NCI-H2196 (cell line): ENCODE data around the gene PARD3B.

Experiments
- DNase-seq: peaks from one replicate; lab custom pipeline; 2025; ENCODE audit not compliant: unreplicated experiment; lab: John Stamatoyannopoulos, UW

Gene PARD3B

DNA sequence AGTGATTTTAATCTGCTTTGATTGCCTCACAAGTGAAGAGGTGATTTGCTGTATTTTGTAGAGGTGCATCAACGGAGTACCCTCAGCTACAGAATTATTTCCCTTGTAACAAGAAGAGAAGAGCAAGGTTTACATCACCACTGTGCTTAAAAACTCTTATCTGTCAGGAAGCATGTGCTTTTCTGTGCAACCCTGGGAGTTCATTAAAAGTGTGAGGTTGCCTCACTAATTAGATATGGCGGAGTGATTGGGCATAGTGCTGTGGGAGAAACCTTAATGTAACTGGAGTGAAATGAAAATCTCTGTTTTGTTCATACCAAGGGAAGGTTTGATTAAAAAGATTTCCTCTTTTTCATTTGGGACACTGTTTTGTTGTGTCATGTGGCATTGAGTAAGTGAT lies 544.7 kb downstream of the PARD3B start:
- DNase-seq, result no peak

DNA sequence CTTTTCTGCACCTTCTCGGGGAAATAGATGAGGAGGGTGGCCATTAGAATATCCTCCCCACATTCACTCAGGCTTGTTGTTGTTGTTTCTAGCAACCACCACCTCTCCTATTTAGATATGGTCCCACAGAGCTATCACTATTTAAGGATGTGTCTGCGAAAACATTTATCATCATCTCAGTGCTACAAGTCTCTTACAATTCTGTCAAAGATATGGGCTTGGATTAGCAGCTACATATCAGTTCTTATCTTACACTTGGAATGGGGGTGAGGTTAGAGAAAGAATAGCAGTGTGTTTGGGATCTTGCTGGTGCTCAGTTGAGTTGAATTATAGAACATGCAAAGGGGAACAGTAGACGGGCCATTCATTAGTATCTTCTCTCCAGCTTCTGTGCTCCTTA lies 546.1 kb downstream of the PARD3B start:
- DNase-seq, result no peak

- no peak for DNase-seq
These were observed 548.8 kb downstream of the PARD3B start for GRCh38 chr2:205094031-205094430.

DNA sequence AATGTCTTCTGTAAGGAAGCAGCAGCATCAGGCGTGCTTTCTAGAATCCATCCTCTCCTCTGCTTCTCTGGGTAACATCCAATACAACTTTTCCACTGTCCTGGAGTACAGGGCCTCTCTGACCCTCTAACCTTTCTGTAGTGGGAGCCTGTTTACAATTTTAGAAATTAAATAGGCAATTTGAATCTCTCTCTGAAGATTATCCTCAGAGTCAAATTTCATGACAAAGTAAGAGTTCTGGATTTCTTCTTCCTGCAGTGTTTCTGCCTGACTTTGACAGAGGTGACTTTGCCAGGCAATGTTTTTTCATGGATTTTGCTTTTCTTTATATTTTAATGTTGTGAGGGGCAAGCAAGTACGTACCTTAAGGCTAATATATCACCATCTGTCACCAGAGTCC lies 558.4 kb downstream of the PARD3B start:
- DNase-seq, result no peak

GRCh38 chr2:205107810-205108209 lies 562.5 kb downstream of the PARD3B start:
- no peak for DNase-seq

DNA sequence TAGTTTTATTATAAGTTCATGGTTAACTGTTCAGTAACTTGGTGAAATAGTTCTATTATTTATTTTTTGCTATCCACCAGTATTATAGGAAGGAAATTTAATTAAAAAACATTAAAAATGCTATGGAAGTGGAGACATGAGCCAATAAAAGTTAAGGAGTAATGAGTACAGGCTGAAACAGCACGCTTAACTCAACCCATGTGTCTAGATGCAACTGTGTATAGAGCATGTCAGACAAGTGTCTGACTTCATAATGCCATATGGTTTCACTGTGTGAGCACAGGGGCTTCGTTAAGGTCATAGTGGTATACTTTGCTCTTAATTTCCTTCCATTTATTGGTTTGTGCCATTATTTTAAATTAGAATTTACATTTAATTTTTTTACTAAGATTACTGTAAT lies 570.2 kb downstream of the PARD3B start:
- no peak for DNase-seq

DNA sequence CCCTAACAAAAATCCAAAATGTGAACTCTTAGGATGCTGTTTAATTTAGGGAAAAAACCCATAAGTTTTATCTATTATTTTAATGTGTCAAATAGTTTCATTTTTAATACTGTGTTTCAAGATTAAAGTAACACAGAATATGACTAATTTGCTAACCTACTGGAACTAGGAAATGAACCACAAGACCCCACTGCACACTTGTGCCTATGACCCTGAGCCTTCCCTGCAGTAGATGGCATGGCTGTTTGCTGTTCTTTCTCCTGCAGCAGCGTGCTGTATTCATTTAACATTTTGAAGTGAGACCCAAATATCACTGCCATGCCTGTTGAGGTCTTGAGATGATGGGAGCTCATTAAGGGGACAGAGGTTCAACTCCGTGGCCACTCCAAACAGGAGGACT lies 571.9 kb downstream of the PARD3B start:
- no peak for DNase-seq

DNA sequence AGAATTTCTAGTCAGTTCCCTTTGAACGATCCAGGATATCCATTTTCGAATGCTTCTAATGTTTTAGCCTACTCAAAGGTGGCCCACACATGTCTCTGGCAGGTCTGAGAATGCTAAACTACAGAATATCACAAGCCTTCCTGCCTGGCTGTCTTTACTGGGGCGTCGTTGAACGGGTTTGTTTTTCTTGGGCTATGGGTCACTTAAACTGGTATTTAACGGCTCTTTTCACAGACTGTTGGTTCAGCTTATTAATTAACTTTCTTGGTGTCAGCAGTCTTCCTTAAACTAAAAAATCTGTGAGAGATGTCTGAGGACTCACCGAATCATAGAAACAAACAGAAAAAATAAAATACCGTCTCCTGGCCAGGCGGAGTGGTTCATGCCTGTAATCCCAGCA lies 573.9 kb downstream of the PARD3B start:
- no peak for DNase-seq

- DNase-seq, result no peak
These were observed 583.5 kb downstream of the PARD3B start for GRCh38 chr2:205128726-205129125.

GRCh38 chr2:205129531-205129930 lies 584.3 kb downstream of the PARD3B start:
- DNase-seq, result no peak

- no peak for DNase-seq
These were observed 585.0 kb downstream of the PARD3B start for GRCh38 chr2:205130111-205130829.

DNA sequence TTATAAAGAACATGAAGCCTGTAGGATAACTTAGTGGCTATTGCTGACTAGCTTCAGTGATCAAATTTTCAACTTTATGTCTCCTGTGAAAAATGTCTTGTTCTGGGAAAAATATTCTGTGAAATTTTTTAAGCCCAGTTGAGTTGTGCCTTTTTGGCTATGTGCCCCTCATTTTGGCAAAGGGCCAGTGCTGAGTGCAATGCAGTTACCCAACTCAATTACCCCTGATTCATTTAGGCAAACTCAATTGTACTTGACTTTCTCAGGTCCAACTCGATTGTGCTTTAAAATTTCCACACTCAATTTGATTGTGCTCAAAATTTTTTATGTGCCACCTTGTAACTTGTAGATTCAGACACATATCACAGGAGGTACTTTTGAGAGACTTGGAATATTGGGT lies 588.3 kb downstream of the PARD3B start:
- DNase-seq, result no peak

GRCh38 chr2:205138735-205139134 lies 593.5 kb downstream of the PARD3B start:
- DNase-seq, result no peak

DNA sequence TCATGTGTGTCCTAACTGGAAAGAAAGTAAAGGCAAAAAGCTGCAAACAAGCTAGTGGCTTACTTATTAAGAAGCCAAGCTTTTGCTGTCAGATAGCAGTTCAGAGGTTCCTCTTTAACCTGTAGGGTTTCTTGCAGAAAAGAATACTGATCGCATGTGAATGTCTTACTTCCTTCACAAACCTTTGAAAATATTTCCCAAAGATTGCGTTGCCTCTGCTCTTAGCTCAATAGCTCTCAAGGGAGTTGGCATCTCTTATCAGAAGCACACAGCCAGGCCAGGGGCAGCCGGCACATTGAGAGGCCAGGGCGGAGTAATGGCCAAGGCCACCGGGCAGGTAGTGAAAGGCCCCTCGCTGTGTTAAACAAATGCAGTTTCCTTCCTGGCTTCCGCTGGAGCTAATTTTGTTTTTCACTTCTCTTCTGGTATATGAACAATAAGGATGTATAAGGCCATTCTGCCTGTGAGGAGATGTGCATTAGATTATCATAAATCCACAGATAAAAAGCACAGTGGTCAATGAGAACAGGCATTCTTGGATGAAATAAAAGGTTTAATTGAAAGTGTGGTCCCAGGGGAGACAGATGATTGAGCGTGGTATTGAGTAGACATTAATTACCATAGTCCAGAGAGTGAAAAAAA lies 594.7 kb downstream of the PARD3B start:
- DNase-seq, result no peak

DNA sequence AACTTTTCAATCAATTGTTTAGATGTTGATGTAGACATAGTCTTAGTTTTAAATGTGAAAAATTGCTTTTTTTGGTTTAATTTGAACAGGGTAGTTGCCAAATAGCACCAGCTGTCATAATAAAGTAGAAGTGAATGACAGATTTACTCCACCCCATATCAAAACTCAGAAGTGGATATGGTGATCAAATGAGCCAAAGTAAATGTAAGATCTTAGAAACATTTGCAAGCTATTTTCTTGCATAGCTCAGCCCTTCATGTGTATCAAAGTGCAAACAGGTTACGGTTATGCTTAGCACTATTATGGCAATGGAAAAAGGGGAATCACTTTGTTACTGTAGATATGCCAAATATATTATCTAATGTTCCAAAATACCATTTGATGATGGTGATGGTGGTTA lies 596.1 kb downstream of the PARD3B start:
- no peak for DNase-seq

DNA sequence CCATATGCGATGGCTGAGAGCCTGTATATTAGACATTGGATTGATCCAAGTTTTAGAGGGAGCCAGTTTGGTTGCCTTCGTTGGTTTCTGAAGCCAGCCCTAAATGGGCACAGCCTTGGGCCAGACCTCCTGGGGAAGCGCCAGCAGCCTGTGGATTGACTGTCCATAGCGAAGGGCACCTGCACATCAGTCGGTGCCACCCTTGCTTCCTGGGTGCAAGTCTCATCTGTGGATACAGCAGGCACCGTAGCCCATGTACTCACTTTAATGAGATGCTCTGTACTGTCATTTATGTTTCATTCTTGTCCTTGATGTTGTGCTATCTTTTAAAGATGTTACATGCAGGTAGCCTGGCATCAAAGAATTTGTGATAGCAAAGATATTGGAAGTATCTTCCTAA lies 600.6 kb downstream of the PARD3B start:
- no peak for DNase-seq

GRCh38 chr2:205148755-205149154 lies 603.5 kb downstream of the PARD3B start:
- DNase-seq, result no peak

DNA sequence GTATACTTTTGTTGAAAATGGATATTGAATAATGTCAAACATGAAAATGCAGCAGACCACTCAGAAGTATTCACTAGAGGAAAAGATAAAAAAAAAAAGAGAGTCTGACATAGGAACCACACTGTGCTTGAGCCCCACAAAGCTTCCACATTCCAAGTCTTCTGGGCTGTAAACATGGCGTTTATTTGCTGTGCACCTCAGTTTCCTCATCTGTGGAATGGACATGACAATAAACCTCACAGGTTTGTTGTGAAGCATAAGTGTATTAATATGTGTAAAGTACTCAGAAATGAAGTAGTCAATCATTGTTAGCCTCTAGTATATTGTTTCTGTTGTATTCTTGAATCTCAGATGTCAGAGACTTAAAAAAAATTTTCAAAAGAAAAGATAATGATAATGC lies 611.2 kb downstream of the PARD3B start:
- no peak for DNase-seq

DNA sequence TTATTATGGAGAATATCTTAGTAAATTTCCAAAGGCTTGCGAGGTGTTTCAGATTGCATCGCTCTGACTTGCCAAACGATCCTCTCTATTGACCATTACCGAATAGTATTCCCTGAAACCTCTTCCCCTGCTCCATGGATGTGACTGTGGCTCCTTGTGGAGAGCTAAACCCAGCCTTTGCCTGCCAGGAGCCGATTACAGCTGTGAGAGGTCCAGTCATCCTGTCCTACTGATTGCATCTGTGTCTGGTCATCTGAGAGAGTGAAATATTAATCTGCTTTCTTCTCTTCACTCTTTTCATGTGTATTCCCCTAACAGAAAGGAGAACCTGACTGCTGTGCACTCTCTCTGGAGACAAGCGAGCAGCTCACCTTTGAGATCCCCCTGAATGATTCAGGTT lies 613.1 kb downstream of the PARD3B start:
- DNase-seq, result no peak

DNA sequence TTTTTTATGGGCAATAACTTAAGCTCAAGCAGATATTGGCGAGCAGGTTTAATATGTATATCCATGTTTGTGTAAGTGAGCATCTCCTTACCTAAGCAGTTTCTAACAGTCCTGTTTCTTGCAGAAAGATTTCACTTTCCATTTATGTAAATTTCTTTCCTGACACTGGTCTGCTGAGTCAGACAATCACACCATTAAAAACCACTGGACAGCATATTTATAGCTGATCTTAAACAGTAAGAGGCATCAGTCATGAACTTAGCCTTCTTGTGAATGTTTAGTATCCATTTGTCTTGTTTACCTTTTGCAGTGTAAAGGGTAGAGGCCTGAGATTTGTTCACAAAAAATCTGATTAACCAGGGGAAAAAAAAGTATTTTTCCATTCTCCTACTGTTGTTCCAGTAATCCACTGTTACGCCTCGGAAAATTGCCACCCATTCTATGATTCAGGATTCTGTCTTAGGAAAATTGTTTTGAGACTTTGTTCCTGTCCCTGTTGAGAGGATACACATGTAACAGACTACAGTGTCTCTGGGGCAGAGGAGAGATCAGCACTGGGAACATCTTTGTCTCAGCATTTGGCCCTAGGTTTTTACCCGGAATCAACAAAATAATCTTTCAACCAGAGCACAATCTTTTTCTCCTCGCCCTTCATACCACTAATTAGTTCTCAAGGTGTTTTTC lies 616.0 kb downstream of the PARD3B start:
- no peak for DNase-seq

DNA sequence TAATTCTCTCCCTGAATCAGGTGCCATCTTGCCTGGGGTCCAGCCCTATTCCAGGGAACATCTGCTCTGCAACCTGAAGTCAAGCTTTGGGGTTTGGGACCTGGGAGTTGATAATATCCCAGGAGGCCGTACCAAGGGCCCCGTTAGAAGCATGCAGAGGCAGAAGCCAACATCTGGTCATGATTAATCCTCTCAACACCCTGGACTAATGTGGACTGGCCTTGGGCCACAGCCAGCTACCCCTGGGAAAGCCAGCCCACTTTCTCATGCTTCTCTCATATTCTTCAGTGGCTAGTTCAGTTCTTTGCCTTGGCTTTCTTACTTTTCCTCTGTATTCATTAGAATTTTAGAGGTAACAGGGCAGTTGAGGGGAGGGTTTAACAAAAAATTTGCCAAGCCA lies 621.5 kb downstream of the PARD3B start:
- no peak for DNase-seq

DNA sequence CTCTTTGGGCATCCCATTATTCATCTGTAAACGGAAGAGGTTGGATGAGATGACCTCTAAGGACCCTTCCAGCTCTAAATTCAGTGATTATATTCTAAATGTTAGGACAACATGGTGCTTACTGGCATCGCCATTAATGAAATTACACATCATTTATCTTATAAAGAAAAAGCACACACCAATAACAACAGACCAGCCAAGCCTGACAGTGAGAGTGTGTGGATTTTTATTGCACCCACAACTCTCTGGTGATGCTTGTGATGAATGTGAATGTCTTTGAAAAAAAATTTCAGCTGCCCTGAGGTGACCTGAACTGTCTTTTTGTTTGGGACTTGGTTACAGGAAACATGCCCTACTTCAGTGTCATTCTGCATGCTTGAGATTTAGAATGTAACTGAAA lies 623.7 kb downstream of the PARD3B start:
- no peak for DNase-seq
